HG02943 (cell line): ENCODE measurements around the gene ZNF236.

Experiments used
- ATAC-seq: cut with Tn5 transposase; IDR thresholded peaks from one replicate; pipeline ENCODE4 v1.9.1; 2021; ENCODE audit warnings: mild to moderate bottlenecking, low read depth, moderate library complexity; ENCODE audit not compliant: unreplicated experiment

The ZNF236 gene

DNA sequence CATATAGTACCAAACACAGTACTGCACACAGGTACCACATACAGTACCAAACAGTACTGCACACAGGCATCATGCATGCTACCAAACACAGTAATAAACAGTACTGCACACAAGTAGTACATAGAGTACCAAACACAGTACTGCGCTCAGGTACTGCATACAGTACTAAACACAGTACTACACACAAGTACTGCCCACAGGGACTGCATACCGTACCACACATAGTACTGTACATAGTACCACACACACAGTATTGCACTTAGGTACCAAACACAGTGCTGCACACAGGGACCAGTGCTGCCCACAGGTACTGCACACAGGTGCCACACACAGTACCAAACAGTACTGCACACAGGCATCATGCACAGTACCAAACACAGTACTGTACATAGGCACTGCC is 74.9 kb downstream of the ZNF236 start:
- no peak for ATAC-seq

DNA sequence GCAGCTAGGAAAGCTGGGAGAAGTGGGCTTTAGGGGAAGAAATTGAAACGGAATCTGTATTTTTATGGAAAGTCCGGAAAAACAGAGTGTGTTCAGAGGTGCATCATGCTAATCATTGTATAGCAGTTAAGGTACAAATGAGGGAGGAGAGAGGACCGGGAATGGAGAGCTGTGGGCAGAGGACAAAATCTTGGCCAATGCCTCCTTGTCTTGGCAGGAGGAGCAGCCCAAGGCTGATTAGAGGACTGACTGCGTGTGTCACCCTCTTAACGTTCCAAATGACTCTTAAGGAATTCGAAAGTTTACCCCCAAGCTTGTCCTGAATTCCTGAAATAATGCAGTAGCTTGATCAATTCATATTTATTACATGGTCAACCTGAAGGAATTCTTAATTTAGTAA is 81.0 kb downstream of the ZNF236 start:
- no peak for ATAC-seq

DNA sequence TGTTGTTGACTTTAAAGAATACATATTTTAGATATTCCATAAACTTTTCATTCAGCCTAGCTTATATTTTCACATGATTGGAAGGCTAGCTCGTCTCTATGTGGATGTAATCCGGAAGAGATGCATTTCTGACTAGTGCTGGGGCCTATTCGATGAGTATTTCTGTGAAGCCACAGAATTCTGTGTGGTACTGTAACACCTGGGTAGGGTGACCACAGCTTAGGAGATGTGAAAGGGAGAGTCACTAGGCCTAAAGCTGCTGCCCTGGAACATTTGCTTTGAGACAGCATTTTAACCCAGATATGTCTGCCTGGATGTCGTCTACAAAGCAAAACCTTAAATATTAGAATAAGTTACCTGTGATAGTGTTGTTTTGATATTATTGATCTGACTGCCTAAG is 83.5 kb downstream of the ZNF236 start:
- ATAC-seq = no peak

DNA sequence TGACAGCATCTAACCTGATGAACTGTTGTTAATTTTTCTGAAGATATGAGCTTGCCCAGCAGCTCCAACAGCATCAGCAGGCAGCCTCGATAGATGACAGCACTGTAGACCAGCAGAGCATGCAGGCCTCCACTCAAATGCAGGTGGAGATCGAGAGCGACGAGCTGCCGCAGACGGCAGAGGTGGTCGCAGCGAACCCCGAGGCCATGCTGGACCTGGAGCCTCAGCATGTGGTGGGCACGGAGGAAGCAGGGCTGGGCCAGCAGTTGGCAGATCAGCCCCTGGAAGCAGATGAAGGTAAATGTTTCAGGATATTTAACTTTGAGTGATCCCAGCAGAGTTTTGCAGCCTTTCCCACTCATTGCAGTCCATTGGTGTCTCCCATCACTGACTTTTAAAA is 85.9 kb downstream of the ZNF236 start:
- ATAC-seq = no peak

DNA sequence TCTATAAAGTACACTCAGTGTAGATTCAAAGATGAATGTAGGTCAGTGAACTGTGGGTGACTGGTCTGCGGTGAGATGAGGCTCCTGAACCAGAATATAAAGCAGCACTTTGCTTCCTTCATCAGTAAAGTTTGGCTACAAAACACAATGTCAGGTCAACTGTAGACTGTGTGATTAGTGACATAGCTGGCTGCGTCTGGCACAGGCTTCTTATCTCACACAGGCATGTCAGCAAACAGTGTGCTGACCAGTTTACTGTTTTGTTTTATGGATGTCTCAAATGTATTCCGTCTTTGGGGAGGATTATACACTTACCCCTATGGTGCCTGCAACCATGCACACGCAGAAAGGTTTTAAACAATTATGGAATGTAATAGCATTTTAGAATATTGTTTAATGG is 87.1 kb downstream of the ZNF236 start:
- no peak for ATAC-seq

DNA sequence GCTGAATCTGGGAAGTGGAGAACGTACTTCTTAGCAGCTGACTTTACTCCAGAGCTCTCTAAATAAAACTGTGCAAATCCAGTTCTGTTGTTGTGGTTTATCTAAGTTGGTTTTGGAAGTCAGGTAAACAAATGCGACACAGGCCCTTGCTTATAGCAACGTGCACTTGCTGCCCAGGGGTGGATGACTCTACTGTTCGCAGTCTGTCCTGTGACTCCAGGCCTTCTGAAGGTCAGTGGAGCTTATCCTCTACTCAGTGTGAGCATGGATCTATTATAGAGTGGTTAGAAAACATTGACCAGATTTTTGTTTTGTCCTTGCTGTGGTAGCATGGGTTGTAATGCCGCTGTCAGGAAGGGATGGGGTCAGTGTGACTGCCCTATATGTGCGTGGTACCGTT is 89.1 kb downstream of the ZNF236 start:
- ATAC-seq = no peak

DNA sequence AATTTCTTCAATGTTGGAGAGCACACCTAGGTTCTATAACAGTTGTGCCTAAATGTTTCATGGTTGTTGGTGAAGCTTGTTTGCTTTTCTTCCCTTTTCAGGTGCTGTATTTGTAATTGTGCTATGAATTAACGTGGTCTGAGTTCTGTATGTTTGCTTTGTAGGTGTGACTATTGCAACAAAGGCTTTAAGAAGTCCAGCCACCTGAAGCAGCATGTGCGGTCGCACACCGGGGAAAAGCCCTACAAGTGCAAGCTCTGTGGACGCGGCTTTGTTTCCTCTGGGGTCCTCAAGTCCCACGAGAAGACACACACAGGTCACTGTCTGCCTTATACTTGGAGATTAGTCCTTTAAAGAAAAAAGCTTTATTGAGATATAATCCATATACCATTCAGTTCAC is 91.2 kb downstream of the ZNF236 start:
- no peak for ATAC-seq

DNA sequence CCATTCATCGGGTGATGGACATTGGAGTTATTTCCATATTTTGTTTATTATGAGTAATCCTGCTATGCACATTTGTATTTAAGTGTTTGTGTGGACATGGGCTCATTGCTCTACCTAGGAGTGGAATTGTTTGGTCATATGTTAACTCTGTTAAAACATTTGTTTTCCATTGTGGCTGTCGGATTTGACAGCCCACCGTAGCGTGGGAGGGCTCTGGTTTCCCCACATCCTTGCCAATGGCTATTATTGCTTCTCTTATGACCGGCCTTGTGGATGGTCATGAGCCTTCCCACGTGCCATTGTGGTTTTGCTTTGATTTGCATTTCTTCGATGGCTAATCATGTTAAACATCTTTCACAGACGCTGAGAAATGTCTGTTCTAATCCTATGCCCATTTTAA is 92.0 kb downstream of the ZNF236 start:
- peak; percentile 62 for ATAC-seq

DNA sequence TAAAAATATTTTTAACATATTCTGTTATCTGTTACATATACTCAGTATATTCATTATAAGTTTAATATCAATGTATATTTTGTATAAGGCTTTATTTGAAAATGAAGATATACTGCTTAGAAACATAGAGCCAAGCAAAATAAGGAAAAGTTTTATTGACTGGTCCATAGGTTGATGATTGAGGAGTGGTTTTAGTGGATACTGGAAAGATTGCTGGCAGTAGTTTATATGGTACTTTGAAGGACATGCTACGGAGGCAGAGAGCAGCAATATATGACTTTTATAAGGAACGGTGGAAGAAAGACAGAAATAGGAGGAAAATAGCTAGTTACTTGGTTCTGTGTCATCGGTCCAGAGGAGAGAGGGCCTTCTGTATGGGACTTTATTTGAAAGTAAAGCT is 92.4 kb downstream of the ZNF236 start:
- ATAC-seq = no peak

DNA sequence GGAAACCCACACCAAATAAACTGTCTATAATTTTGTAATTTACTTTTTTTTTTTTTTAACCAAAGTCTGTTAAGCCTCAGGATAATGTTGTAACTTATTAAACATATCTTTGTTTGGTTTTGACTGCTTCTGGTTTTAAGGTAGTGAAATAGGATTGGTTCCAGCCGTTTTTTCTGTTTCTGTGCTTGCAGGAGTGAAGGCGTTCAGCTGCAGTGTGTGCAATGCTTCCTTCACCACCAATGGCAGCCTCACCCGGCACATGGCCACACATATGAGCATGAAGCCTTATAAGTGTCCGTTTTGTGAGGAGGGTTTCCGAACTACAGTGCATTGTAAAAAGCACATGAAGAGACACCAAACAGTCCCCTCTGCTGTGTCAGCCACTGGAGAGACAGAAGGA is 93.1 kb downstream of the ZNF236 start:
- no peak for ATAC-seq

DNA sequence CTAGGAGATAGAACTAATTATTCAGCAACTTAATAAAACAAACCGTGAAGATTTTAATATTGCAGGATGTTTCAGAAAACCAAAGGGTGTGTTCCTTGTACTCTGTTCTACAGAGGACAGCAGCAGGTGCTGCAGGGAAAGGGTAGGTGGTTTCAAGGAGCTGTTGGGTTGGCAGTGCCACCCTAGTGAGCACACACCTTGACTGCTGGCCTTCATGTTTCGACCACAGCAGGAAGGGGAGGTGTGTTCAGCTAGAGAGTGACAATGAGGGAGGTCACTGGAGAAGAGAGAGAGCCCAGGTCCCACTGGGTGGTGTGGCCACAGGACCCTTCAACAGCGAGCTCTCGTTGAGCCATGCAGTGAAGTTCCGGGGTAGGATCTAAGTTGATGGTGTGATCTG is 98.6 kb downstream of the ZNF236 start:
- no peak for ATAC-seq

DNA sequence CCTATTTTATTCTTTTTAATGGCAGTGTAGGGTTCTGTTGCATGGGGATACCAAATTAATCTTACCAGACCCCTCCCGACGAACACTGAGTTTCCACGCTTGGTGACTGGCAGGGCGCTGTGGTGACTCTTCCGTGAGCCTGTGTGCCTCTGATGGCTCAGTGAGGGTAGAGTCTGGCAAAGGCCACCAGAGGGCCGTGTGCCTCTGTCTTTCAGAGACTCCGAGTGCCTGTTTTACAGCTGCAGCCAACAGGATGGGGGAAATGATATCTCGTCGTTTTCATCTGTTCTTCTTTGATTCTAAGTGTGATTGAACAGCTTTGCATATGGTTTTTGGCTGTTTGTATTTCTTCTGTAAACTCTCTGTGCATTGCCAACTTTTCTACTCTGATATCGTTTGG is 99.8 kb downstream of the ZNF236 start:
- peak; percentile 98 for ATAC-seq

DNA sequence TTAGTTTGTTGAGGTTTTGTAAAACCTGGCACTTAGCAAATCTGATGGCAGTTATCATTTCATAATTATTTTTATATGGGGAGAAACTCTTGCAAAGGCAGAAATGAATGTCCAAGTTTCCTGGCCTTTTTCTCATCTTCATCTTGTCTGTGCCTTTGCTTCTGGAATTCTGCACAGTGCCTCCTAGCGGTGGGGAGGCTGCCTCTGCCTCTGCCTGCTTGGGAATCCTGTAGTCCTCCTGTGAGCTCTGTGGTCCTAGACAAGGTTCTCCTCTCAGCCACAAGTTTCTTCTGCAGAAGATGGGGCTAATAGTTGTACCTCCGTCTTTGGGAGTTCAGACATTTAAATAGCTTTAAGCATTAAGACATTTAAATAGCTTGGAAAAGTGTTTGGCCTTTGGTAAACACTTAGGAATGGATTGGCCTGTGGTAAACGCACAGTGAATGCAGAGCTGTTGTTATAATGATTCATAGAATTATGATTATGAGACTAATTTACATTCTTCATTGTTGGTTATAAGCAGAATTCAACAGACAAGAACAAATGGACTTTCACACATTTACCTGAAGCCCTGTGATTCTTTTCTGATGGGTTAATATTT is 101.2 kb downstream of the ZNF236 start:
- ATAC-seq = no peak

DNA sequence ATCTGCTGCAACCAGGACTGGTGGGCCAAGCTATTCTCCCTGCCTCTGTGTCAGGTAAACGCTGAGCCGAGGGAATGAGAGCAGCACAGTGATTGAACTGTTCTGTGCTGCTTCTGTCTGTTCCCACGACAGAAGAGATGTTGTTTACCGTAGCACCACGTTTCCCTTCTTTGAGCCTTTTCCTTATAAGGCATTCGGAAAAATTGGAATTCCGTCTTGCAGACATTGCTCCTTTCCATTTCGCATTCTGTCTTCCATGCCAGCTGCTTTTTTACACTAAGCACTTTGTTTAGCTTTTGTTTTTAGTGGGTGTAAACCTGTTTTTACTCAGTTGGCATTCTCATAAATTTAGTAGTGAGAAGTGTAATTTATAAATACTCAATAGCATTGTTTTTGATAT is 103.1 kb downstream of the ZNF236 start:
- no peak for ATAC-seq

DNA sequence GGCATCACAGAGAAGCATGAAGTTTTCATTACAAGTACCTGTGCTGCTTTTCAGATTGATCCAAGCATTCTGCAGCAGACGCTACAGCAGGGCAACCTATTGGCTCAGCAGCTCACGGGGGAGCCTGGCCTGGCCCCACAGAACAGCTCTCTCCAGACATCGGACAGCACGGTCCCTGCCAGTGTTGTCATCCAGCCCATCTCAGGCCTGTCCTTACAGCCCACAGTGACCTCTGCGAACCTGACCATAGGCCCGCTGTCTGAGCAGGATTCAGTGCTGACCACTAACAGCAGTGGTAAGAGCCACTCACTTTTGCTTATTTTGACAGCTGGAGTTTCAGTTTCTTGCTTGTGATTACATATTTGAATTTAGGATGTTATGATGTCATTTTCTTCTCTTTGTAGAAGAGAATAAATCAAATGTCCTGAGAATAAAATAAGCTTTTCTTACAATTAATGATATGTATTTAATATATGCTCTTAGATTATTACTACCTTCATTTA is 104.9 kb downstream of the ZNF236 start:
- no peak for ATAC-seq

DNA sequence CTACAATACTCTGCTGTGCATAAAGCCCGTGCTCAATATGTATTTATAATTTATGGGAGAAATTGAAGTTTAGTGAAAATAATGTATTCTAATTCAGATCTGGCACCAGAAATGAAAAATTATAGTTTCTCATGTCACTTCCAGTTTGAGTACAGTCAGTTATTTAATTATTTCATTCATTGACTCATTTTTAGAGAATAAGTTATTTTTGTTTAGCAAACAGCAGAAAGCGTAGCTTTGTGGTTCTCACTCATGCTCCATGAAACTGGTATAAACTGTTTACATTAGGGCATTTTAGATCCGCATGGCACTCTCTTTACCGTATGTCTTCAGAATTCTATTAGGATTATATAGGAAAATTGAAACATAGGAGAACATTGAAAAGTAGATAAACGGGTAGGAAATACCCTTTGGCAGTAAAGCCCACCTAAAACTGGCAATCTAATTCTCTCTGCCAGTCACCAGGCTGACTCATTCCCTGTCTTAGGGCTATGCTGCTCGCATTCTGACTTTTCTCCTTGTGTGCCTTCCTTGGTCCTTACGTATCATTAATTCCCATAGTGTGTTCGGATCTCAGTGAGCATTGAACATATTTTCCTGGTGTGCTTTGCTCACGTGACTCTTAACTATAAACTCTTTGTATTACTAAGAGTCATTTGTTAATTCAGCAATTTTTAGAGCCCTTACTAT is 106.0 kb downstream of the ZNF236 start:
- no peak for ATAC-seq

DNA sequence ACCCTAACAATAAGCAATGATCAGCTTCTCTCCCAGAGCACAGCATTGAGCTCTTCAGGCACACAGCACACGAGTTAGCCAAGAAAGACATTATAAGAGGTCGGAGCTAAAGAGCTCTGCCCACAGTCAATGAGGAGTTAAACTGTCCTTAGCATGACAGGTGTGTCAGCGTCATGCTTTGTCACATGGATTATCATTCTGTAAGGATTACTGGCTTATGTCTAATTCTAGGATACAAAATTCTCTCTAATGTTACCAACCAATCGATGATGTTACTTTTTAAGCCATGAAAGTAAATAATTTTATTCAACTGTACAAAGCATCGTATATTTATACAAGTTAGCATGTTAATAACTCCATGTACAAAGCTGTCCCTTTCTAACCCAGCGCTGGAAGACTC is 108.8 kb downstream of the ZNF236 start:
- no peak for ATAC-seq

DNA sequence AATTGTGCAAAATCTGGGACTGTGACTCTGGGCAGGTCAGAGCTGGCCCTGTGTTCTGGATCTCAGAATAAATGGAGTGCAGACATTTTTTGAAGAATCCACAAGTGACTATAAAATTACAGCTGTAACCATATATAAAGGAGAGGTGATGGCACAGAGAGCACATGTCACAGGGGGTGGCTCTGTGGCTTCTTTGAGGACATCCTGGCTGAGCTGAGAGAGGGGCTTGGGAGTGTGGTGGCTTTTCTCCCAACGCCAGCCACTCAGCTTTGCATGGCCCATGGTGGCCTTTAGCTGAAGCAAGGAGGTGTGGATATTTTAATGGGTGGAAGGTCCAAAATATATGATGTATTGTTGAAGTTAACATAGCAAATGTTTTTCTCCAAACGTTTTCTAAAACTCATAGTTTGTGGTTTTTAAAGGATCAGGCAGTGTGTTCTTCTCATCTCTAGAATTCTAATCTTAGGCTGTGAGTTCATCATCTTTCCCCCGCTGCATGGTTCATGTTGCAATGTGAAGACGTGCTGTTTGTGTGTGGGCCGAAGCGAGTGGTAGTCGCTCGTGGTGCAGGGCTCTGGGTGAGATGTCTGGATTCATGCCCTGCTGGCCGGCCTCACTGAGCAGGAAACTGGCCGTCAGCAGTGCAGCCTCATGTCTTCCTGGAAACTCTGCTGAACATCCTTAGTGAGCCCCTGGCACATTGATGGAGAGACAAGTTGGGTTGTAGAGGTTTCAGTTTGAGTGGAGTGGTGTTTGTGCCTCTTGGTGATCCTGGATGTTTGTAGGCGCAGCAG is 109.9 kb downstream of the ZNF236 start:
- ATAC-seq = no peak

DNA sequence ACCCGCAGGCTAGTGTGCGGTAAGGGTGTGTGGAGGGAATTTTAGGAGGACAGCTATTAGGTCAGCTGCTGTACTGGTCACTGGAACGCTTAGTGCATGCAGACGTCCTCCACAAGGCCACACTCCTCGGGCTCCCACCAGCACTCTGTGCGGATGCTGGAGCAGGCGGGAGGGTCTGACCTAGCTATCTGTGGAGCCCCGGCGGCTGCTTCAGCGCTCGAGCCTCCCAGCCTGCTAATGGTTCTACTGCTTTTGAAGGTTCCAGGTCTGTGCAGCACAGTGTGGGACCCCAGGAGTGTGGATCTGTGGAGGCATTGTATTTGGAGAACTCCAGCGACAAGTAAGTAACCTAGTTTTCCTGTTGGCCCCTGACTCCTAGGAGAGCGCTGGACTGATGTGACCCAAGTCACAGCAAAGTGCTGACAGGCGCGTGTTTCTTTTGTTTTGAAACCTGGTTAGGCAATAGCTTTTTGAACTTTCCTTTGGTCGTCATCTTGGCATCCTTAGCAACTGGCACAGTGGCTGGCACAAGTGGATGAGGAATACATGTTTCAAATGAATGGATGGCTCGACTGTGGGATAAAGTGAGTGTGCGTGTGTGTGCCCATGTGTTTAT is 113.5 kb downstream of the ZNF236 start:
- no peak for ATAC-seq

DNA sequence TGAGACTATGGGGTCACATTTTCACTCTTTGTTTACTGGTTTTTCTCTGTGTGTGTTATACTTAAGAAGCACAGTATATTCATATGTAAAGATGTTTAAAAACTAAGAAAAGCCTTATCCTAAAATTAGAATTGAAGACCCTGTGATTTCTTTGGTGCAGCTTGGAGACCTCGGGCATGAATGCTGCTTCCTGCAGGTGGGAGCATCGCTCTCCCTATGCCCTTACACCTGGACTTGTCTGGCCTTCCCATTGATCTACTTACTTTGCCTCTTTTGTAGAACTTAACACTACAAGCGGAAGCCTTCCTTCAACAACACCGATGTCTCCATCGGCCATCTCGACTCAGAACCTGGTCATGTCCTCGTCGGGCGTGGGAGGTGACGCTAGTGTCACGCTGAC is 114.5 kb downstream of the ZNF236 start:
- no peak for ATAC-seq

DNA sequence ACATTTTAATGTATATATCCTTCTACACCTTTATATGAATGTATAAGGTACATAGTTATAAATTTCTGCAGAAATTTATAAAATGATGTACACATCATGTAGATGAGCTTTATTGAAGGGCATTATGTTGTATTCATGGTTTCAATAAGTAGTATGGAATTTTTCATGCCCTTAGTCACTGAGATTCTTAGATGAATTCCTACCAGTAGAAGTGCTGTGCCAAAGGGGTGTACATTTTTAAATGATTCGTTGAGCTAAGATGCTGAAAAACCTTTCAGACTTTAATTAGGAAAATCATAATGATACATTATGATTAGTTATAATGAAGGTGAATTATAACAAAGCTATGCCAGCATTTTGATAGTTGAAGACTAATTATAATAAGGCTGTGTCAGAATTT is 115.2 kb downstream of the ZNF236 start:
- ATAC-seq = no peak
